ENCODE measurements around the gene FLOT1. TPM values are rescaled to one million over a fixed set of nuclear protein-coding genes. Genes with fewer than 3 reads are reported as not detected.

The FLOT1 gene
- total and polyA plus RNA-seq, 9 of the 15 experiments (the other 6 are each of a cell fraction or from before 2014, with no cell fraction given), result 11.7 to 149 (median 118) TPM

- TF ChIP-seq TRIM25 (IDR thresholded peaks at IDR 0.05; ENCODE audit: borderline replicate concordance) (no peak), NR2C1 (IDR thresholded peaks at IDR 0.05) (no peak), NR2C1 (tag; IDR thresholded peaks at IDR 0.05) (0 out of 2 replicates have a peak, but pooled peaks have one; percentile 24), AFF4 (CRISPR knock-in tag; IDR thresholded peaks at IDR 0.05) (peak; percentile 88; the same call in 1 of the 2 replicates), ZNF699 (CRISPR knock-in tag; IDR thresholded peaks at IDR 0.05; ENCODE audit: insufficient replicate concordance) (no peak), DPF2 (IDR thresholded peaks at IDR 0.05) (peak; percentile 55; the same call in 1 of the 2 replicates), ZNF282 (CRISPR knock-in tag; IDR thresholded peaks at IDR 0.05) (no peak), OTX1 (CRISPR knock-in tag; IDR thresholded peaks at IDR 0.05) (0 out of 2 replicates have a peak, but pooled peaks have one; percentile 54), ZNF766 (CRISPR knock-in tag; conservative IDR thresholded peaks at IDR 0.05) (peak; percentile 15; the same call in 1 of the 2 replicates), PRPF4 (IDR thresholded peaks at IDR 0.05; ENCODE audit: insufficient read depth, low read depth, low read length, poor library complexity, severe bottlenecking) (no peak), E2F8 (IDR thresholded peaks at IDR 0.05; ENCODE audit: low read depth, partially characterized antibody) (no peak), HBP1 (CRISPR knock-in tag; IDR thresholded peaks at IDR 0.05) (no peak), FOXO4 (CRISPR knock-in tag; IDR thresholded peaks at IDR 0.05) (no peak), ZZZ3 (IDR thresholded peaks at IDR 0.05) (no peak), ARID1B (IDR thresholded peaks at IDR 0.05) (peak; percentile 5; the same call in 1 of the 2 replicates)
Observed at GRCh38 chr6:30719791-30720737, 22.4 kb downstream of the FLOT1 start, which contains the start of gene TUBB (continued).
